Astrocyte (in vitro differentiated cells and primary cell): ENCODE data around the gene C3orf52. TPM values are rescaled to one million over a fixed set of nuclear protein-coding genes. Genes with fewer than 3 reads are reported as not detected.

Source experiments
- DNase-seq: peaks from one replicate; pipeline ENCODE4 v3.0.0-alpha.2; 2010; ENCODE audit warnings: low read depth
- FAIRE-seq: peaks from 2 replicates; lab custom pipeline; 2011; peaks lifted over from hg19 to GRCh38; lab: Jason Lieb, UNC
- H2AFZ ChIP-seq: 2 replicates; pipeline ENCODE4 v1.6.0; 2012; ENCODE audit warnings: low read depth, low read length, inconsistent platforms
- H3K27ac ChIP-seq: 2 replicates; pipeline ENCODE4 v1.5.1; 2011; ENCODE audit warnings: low read depth, low read length, inconsistent platforms
- H3K27me3 ChIP-seq: 2 replicates; pipeline ENCODE4 v1.6.0; 2011; ENCODE audit warnings: low read length, inconsistent platforms; ENCODE audit not compliant: insufficient read depth
- H3K36me3 ChIP-seq: 2 replicates; pipeline ENCODE4 v1.5.1; 2011; ENCODE audit warnings: low read length, inconsistent platforms; ENCODE audit not compliant: insufficient read depth
- H3K4me1 ChIP-seq: 2 replicates; pipeline ENCODE4 v1.5.1; 2011; ENCODE audit warnings: low read length, inconsistent platforms; ENCODE audit not compliant: insufficient read depth
- H3K4me2 ChIP-seq: 2 replicates; pipeline ENCODE4 v1.6.0; 2012; ENCODE audit warnings: low read length, inconsistent platforms
- H3K4me3 ChIP-seq: 2 replicates; pipeline ENCODE4 v1.5.1; 2011; ENCODE audit warnings: low read depth, mild to moderate bottlenecking, low read length, inconsistent platforms; ENCODE audit not compliant: insufficient read depth
- H3K79me2 ChIP-seq: 2 replicates; pipeline ENCODE4 v1.6.0; 2012; ENCODE audit warnings: mild to moderate bottlenecking, low read length, inconsistent platforms; ENCODE audit not compliant: insufficient read depth
- H3K9ac ChIP-seq: 2 replicates; pipeline ENCODE4 v1.6.0; 2012; ENCODE audit warnings: mild to moderate bottlenecking, low read length, inconsistent platforms
- H3K9me3 ChIP-seq: 2 replicates; pipeline ENCODE4 v1.5.1; 2012; ENCODE audit warnings: low read depth, mild to moderate bottlenecking, low read length, inconsistent platforms; ENCODE audit not compliant: insufficient read depth
- H4K20me1 ChIP-seq: 2 replicates; pipeline ENCODE4 v1.6.0; 2012; ENCODE audit warnings: low read length, inconsistent platforms; ENCODE audit not compliant: insufficient read depth
- H3K27ac Mint-ChIP-seq: one replicate; pipeline ENCODE4 v1.8.0; 2021; ENCODE audit warnings: mild to moderate bottlenecking, mixed read lengths; ENCODE audit not compliant: unreplicated experiment
- H3K27me3 Mint-ChIP-seq: one replicate; pipeline ENCODE4 v1.8.0; 2021; ENCODE audit warnings: low read depth, mixed read lengths; ENCODE audit not compliant: unreplicated experiment
- H3K36me3 Mint-ChIP-seq: one replicate; pipeline ENCODE4 v1.8.0; 2021; ENCODE audit warnings: low read depth, mixed read lengths; ENCODE audit not compliant: unreplicated experiment
- H3K4me1 Mint-ChIP-seq: one replicate; pipeline ENCODE4 v1.8.0; 2021; ENCODE audit warnings: low read depth, mixed read lengths; ENCODE audit not compliant: unreplicated experiment
- H3K4me3 Mint-ChIP-seq: one replicate; pipeline ENCODE4 v1.8.0; 2021; ENCODE audit warnings: mild to moderate bottlenecking, moderate library complexity, mixed read lengths; ENCODE audit not compliant: unreplicated experiment
- H3K9me3 Mint-ChIP-seq: one replicate; pipeline ENCODE4 v1.8.0; 2021; ENCODE audit warnings: mild to moderate bottlenecking, mixed read lengths; ENCODE audit not compliant: unreplicated experiment
- CTCF ChIP-seq: IDR thresholded peaks from 2 replicates; pipeline ENCODE4 v1.5.1; 2011; ENCODE audit warnings: low read depth, mild to moderate bottlenecking, inconsistent platforms, low read length, moderate library complexity; ENCODE audit not compliant: insufficient read depth
- EZH2 ChIP-seq: IDR thresholded peaks from 2 replicates; pipeline ENCODE4 v1.6.1; 2012; ENCODE audit warnings: mild to moderate bottlenecking, low read length, inconsistent platforms; ENCODE audit not compliant: insufficient read depth
- total RNA-seq: library from RNA; stranded (reverse); gene quantifications from 2 replicates; pipeline ENCODE4 v1.2.1, GENCODE V29; 2021

C3orf52 gene
- total RNA-seq, 1 donor from 2014 or later, result 21.9 TPM

- TF ChIP-seq CTCF (no peak), EZH2 (no peak)
- H3K4me3 ChIP-seq, result no peak overlapping the region
- Mint-ChIP-seq H3K27ac (no peak overlapping the region), H3K36me3 (no peaks in the 10 kb centered on the region), H3K9me3 (no peaks in the 10 kb centered on the region), H3K4me1 (peaks cover 7% of the 10 kb centered on the region), H3K4me3 (no peak overlapping the region), H3K27me3 (no peaks in the 10 kb centered on the region)
- FAIRE-seq (no peak), DNase-seq (no peak)
- H3K4me1 ChIP-seq, result peaks cover 2% of the 10 kb centered on the region
- H3K4me2 ChIP-seq, result no peak overlapping the region
- no peak overlapping the region for H3K9ac ChIP-seq
- no peak overlapping the region for H2AFZ ChIP-seq
- no peaks in the 10 kb centered on the region for H4K20me1 ChIP-seq
- no peaks in the 10 kb centered on the region for H3K9me3 ChIP-seq
- no peaks in the 10 kb centered on the region for H3K27me3 ChIP-seq
- H3K27ac ChIP-seq, result no peak overlapping the region
- H3K36me3 ChIP-seq, result no peaks in the 10 kb centered on the region
- H3K79me2 ChIP-seq, result no peaks in the 10 kb centered on the region
Observed at GRCh38 chr3:112137781-112138180, 51.6 kb downstream of the C3orf52 start.

GRCh38 chr3:112138219-112138969 is 52.2 kb downstream of the C3orf52 start:
- Histone ChIP-seq H2AFZ (no peak overlapping the region), H4K20me1 (no peaks in the 10 kb centered on the region), H3K9ac (no peak overlapping the region), H3K27ac (no peak overlapping the region), H3K4me2 (no peak overlapping the region), H3K36me3 (no peaks in the 10 kb centered on the region), H3K27me3 (no peaks in the 10 kb centered on the region), H3K4me3 (no peak overlapping the region), H3K4me1 (peaks cover 2% of the 10 kb centered on the region), H3K79me2 (no peaks in the 10 kb centered on the region), H3K9me3 (no peaks in the 10 kb centered on the region)
- TF ChIP-seq EZH2, result no peak
- TF ChIP-seq CTCF, result no peak
- Mint-ChIP-seq H3K4me1 (peaks cover 7% of the 10 kb centered on the region), H3K27me3 (no peaks in the 10 kb centered on the region), H3K27ac (no peak overlapping the region), H3K9me3 (no peaks in the 10 kb centered on the region), H3K4me3 (no peak overlapping the region), H3K36me3 (no peaks in the 10 kb centered on the region)
- no peak for FAIRE-seq
- DNase-seq, result no peak

- no peaks in the 10 kb centered on the region for H3K79me2 ChIP-seq
- H3K27me3 ChIP-seq, result no peaks in the 10 kb centered on the region
- no peak overlapping the region for H3K4me2 ChIP-seq
- no peak overlapping the region for H3K27ac Mint-ChIP-seq
- H3K4me1 Mint-ChIP-seq, result peaks cover 6% of the 10 kb centered on the region
- no peak for FAIRE-seq
- H3K4me3 Mint-ChIP-seq, result no peak overlapping the region
- TF ChIP-seq CTCF (no peak), EZH2 (no peak)
- H3K9me3 ChIP-seq, result no peaks in the 10 kb centered on the region
- H2AFZ ChIP-seq, result no peak overlapping the region
- H3K9ac ChIP-seq, result no peak overlapping the region
- peaks cover 4% of the 10 kb centered on the region for H3K9me3 Mint-ChIP-seq
- no peaks in the 10 kb centered on the region for H4K20me1 ChIP-seq
- H3K27ac ChIP-seq, result no peak overlapping the region
- peaks cover 3% of the 10 kb centered on the region for H3K36me3 Mint-ChIP-seq
- peaks cover 2% of the 10 kb centered on the region for H3K4me1 ChIP-seq
- DNase-seq, result no peak
- H3K36me3 ChIP-seq, result no peaks in the 10 kb centered on the region
- no peaks in the 10 kb centered on the region for H3K27me3 Mint-ChIP-seq
- H3K4me3 ChIP-seq, result no peak overlapping the region
Observed at GRCh38 chr3:112140584-112140983, 54.4 kb downstream of the C3orf52 start.
